Heart left ventricle (tissue), 16 donors: ENCODE results near the gene KCTD18. TPM values are rescaled to one million over a fixed set of nuclear protein-coding genes. Genes with fewer than 3 reads are reported as not detected.

Experiments
- ATAC-seq, 4 donors: fragments of 200-7000 bp; cut with Tn5 transposase; one replicate each; pipeline ENCODE4 v1.9.1; 2020 to 2022; ENCODE audit warnings: moderate library complexity in 4 of 4, mild to moderate bottlenecking in 3 of 4, moderate number of reproducible peaks in 1 of 4
- DNase-seq, 5 donors: peaks; one replicate each; pipeline ENCODE4 v3.0.0-alpha.2; 2020
- H3K27ac ChIP-seq, 12 donors: fragments of 200-600 bp; sonication (generic) in 4 of 12; one replicate each; pipeline versions ENCODE4 v1.5.0 to v1.8.0; 2016 to 2022; ENCODE audit warnings: mild to moderate bottlenecking in 2 of 12
- H3K27me3 ChIP-seq, 9 donors: fragments of 200-600 bp; sonication (generic) in 2 of 9; one replicate each; pipeline versions ENCODE4 v1.5.1 to v1.8.0; 2016 to 2022; ENCODE audit warnings: mild to moderate bottlenecking in 3 of 9
- H3K36me3 ChIP-seq, 9 donors: fragments of 200-600 bp; sonication (generic) in 2 of 9; one replicate each; pipeline versions ENCODE4 v1.5.0 to v1.8.0; 2018 to 2022; ENCODE audit warnings: mild to moderate bottlenecking in 2 of 9
- H3K4me1 ChIP-seq, 12 donors: fragments of 200-600 bp; sonication (generic) in 4 of 12; one replicate each; pipeline versions ENCODE4 v1.5.0 to v1.8.0; 2016 to 2022; ENCODE audit warnings: mild to moderate bottlenecking in 3 of 12
- H3K4me3 ChIP-seq, 12 donors: fragments of 200-600 bp; sonication (generic) in 4 of 12; one replicate each; pipeline versions ENCODE4 v1.5.0 to v1.8.0; 2017 to 2022; ENCODE audit warnings: mild to moderate bottlenecking in 9 of 12, moderate library complexity in 4 of 12
- H3K9me3 ChIP-seq, 12 donors: fragments of 200-600 bp; sonication (generic) in 4 of 12; one replicate each; pipeline versions ENCODE4 v1.5.0 to v1.8.0; 2016 to 2022; ENCODE audit warnings: mild to moderate bottlenecking in 1 of 12
- CTCF ChIP-seq, 12 donors: fragments of 200-600 bp; sonication (generic) in 4 of 12; IDR thresholded peaks; one replicate each; pipeline versions ENCODE4 v1.5.0 to v1.8.0; 2018 to 2022; ENCODE audit warnings: antibody characterized with exemption in 12 of 12, mild to moderate bottlenecking in 5 of 12
- POLR2A ChIP-seq, 2 donors: fragments of 450-650 bp; IDR thresholded peaks; one replicate each; pipeline ENCODE4 v1.6.1; 2017; ENCODE audit warnings: antibody characterized with exemption in 2 of 2, mild to moderate bottlenecking in 2 of 2, moderate library complexity in 2 of 2
- WGBS, 4 donors: extraction: QIAGEN DNeasy Blood & Tissue Kit in 2 of 4; methylation state at CpG; one replicate each; pipeline versions ENCODE4 v1.1.5 to v1.1.7; 2013 to 2018; 5-methylcytosine and 5-hydroxymethylcytosine counted together
- intact Hi-C, 10 donors: fragments of 100-400 bp; cut with DNase I; formaldehyde crosslinking; loops; one replicate each; pipeline versions ENCODE4 v1.11.1 to v1.14.2; 2022
- long read RNA-seq, 3 donors: library from polyadenylated mRNA; unstranded; transcript quantifications; one replicate each; pipeline ENCODE4 v2.0.0, GENCODE V29; 2020 to 2021
- polyA plus RNA-seq, 2 donors: library from polyadenylated mRNA; stranded (reverse); fragments of 200-250 nt; gene quantifications; one replicate each; pipeline ENCODE4 v1.2.3, GENCODE V29; 2013
- total RNA-seq, 9 donors: library from RNA; depleted of rRNA in 2 of 9; stranded (reverse); fragments of >200 nt in 2 of 9; fragmentation: NEBNext Ultra II Directional in 3 of 9; extraction: Animal tissue kit (Norgen Biotek cat#: 25700) in 3 of 9; gene quantifications; one replicate each; pipeline versions ENCODE4 v1.1.0 to v1.2.4, GENCODE V29; 2016 to 2023
- donor health status: ischemic (EF 13 %, LVEDD 7.1; RV severe dilation, severe dysfunction).
- donor health status: healthy with polysubstance abuse.
- donor health status: DM: no; HTN: yes; CAD: no.
- donor health status: DM: no; HTN: no; CAD: no.
- donor health status: ischemic (EF 25% LVEDD 6.9; RV normal size, moderate dysfunction).
- donor health status: ischemic (EF 25% LVEDD 5.7; RV mildly dilated, moderate dysfunction).
- donor health status: healthy.
- donor health status: DM: yes; HTN: yes; CAD: no.
- donor health status: ischemic (EF 35%, LVEDD 5.7; RV mildly dilated, moderate dysfunction).
- donor health status: nonischemic (EF 11% LVEDD 7.7; RV severe dilation, severe dysfunction).
- donor health status: DM: yes; HTN: yes; CAD: no.
- donor health status: PGD.
- donor health status: ischemic (EF 29% LVEDD 5.4; RV normal size, mild dysfunction).
- donor health status: nonischemic (EF 23%, LVEDD 6.1; RV moderate dilation, normal function).

The KCTD18 gene
- total RNA-seq (10 to 100 TPM in 7 of 9 donors, 1 to 10 TPM in 2; 8.8 to 16.0 (median 11.8) TPM), polyA plus RNA-seq (1 to 10 TPM; 3.6 to 9.1 TPM)
- long read RNA-seq, donor 1, transcript KCTD18-202 (7 exons, 2,556 nt): minor isoform, 6 of 20 reads
- long read RNA-seq, donor 1, transcript KCTD18-201 (7 exons, 2,940 nt): major isoform, 9 of 20 reads
- long read RNA-seq, donor 1, partial matches to known transcripts: 4 of 20 reads
- long read RNA-seq, donor 1, other reads (novel, unspliced or antisense): 1 of 20 reads
- long read RNA-seq, donor 2, transcript KCTD18-202 (7 exons, 2,556 nt): major isoform, 22 of 35 reads
- long read RNA-seq, donor 2, partial matches to known transcripts: 8 of 35 reads
- long read RNA-seq, donor 2, other reads (novel, unspliced or antisense): 4 of 35 reads
- long read RNA-seq, donor 3, transcript KCTD18-201 (7 exons, 2,940 nt): major isoform, 6 of 15 reads
- long read RNA-seq, donor 3, partial matches to known transcripts: 5 of 15 reads
- long read RNA-seq, donor 3, other reads (novel, unspliced or antisense): 0 of 15 reads

DNA sequence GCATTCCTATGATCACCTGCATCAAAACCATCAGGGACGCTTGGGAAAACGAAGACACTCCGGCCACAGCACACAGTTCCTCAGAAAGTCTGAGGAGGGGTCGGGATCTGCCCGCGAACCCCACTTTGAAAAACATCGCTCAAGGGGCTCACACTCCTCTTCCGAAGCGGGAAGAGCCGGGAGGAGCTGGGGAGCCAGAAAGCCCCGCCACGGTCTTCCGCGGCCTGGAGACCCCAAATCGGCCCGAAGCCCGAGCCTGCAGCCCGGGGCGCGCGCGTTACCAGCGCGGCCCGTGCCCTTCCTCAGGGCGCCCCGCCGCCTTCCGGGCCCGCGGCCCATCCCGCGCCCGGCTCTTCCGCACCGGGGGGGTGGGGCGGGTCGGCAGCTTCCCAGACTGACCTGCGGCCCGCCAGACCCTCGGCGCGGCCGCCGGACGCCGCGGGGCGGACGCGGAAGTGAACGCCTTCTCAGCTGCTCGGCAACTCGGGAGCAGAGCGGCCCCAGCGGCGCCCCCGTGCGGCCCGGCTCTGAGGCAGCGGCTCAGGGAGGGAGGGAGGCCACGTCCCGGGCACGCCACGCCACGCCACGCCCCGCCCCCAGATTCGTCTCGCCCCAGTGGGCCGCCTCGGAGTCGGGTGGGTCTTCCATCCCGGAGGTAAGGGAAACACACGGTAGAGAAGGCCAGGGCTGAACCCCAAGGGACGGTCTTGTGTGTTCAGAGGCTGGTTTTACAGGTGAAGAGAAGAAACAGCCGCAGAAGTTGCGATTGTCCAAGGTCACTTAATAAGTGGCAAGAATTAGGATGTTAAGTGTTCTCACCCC, at the start of gene KCTD18:
Gene KCTD18 (minus strand): TSS at position 457 of the 822 bp plus-strand sequence. CDS start 3,052 bp downstream, outside the sequence.
- WGBS, 4 donors: 1% methylated on average over 34 to 78 of the region's 78 CpGs
- intact Hi-C loops: loop anchor here in 1 of 10 donors (10.0 kb wide), 1 partner anchor 1125 kb away; no protein-coding TSS in a partner anchor
- no peaks in the 10 kb centered on the region for H3K27me3 ChIP-seq
- H3K4me1 ChIP-seq: peaks cover 0 to 15% (median 5%) of the 10 kb centered on the region in 12 donors
- H3K36me3 ChIP-seq: peaks cover 0 to 16% (median 7%) of the 10 kb centered on the region in 9 donors
- peak within 1 kb of the TSS; percentile 59 to 95 (median 82) for H3K4me3 ChIP-seq
- DNase-seq (peak; percentile 92 to 98 (median 95)), ATAC-seq (peak; percentile 97 to 100 (median 98))
- H3K9me3 ChIP-seq: no peaks in the 10 kb centered on the region
- TF ChIP-seq CTCF (IDR thresholded peaks at IDR 0.05) (peak; percentile 69 to 96 (median 90)), POLR2A (IDR thresholded peaks at IDR 0.05) (peak in 1 of 2 donors; percentile 91)
- peak within 1 kb of the TSS; percentile 75 to 96 (median 87) for H3K27ac ChIP-seq

GRCh38 chr2:200540793-200541192, 30.9 kb upstream of the KCTD18 start:
- Histone ChIP-seq H3K4me1 (no peaks in the 10 kb centered on the region), H3K36me3 (peaks cover 0 to 28% (median 0%) of the 10 kb centered on the region in 9 donors), H3K27ac (no peak overlapping the region), H3K9me3 (no peaks in the 10 kb centered on the region), H3K27me3 (no peaks in the 10 kb centered on the region), H3K4me3 (no peak overlapping the region)
- DNase-seq: no peak
- intact Hi-C loops: no loop called here
- no peak for ATAC-seq
- TF ChIP-seq POLR2A (IDR thresholded peaks at IDR 0.05) (no peak), CTCF (IDR thresholded peaks at IDR 0.05) (no peak)

DNA sequence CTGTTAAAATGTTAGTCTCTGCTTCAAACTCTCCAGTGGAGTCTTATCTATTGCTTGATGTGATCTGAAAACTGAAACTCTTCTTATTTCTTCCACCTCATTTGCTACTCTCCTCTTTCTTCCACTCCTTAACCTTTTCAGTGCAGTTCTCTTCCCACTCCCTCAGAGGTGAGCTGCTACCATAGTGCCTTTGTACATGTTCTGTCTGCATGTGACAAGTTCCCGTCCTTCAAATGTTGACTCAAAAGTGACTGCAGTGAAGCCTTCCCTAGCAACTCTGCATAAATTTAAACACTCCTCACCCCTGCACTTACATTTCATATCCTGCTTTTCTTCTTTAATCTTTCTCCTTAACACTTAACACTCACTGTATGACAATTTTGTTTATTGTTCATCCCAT, 28.3 kb upstream of the KCTD18 start:
- H3K4me1 ChIP-seq: no peaks in the 10 kb centered on the region
- intact Hi-C loops: no loop called here
- H3K4me3 ChIP-seq: no peak overlapping the region
- H3K27me3 ChIP-seq: no peaks in the 10 kb centered on the region
- H3K9me3 ChIP-seq: no peaks in the 10 kb centered on the region
- H3K27ac ChIP-seq: no peak overlapping the region
- H3K36me3 ChIP-seq: peaks cover 0 to 30% (median 0%) of the 10 kb centered on the region in 9 donors
- DNase-seq (no peak), ATAC-seq (no peak)
- TF ChIP-seq CTCF (IDR thresholded peaks at IDR 0.05): no peak
- TF ChIP-seq POLR2A (IDR thresholded peaks at IDR 0.05): no peak
- WGBS, 4 donors: 97 to 100% (median 98%) methylated on average over 1 of the region's 1 CpG

DNA sequence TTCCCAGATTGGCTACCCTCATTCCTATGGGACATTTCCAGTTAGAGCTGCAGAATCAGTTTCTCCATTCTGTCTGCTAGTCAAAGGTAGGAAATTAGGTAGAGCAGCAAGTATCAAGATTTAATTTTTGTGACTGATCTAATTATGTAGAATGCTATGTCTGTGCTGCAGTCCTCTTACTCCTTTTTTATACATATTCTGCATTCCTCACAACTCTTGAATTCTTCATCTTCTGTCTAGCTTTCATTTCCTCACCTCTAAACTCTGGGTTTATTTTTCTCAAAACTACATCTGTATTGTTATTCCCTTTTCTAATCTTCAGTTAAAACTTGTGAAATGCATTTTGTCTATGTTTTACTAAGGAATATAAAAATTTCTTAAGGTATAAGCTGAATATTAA, 24.7 kb upstream of the KCTD18 start:
- Histone ChIP-seq H3K4me1 (no peaks in the 10 kb centered on the region), H3K9me3 (no peaks in the 10 kb centered on the region), H3K27me3 (no peaks in the 10 kb centered on the region), H3K27ac (no peak overlapping the region), H3K36me3 (peaks cover 0 to 19% (median 0%) of the 10 kb centered on the region in 9 donors), H3K4me3 (no peak overlapping the region)
- TF ChIP-seq CTCF (IDR thresholded peaks at IDR 0.05): no peak
- no peak for TF ChIP-seq POLR2A (IDR thresholded peaks at IDR 0.05)
- intact Hi-C loops: no loop called here
- no peak for ATAC-seq
- no peak for DNase-seq
